H1 (cell line): Measurements from ENCODE around the gene STX8. TPM values are rescaled to one million over a fixed set of nuclear protein-coding genes. Genes with fewer than 3 reads are reported as not detected.

Source experiments
- CTCF ChIA-PET: fragments of 300-600 bp; sonication (Branson Sonifier 250); formaldehyde crosslinking; loops from one replicate; lab custom pipeline; 2021; ENCODE audit not compliant: partially characterized antibody; lab: Charles Lee
- POLR2A ChIA-PET: fragments of 300-600 bp; sonication (Branson Sonifier 250); formaldehyde crosslinking; loops from one replicate; lab custom pipeline; 2021; ENCODE audit warnings: inconsistent platforms; ENCODE audit not compliant: partially characterized antibody; lab: Charles Lee
- DNase-seq, 2 experiments: peaks; one replicate each; pipeline versions ENCODE4 v3.0.0 to v3.0.0-alpha.2; 2010 to 2022; ENCODE audit warnings: low spot score in 2 of 2, low read depth in 1 of 2, mixed read lengths in 1 of 2
- FAIRE-seq: peaks from 2 replicates; lab custom pipeline; 2011; peaks lifted over from hg19 to GRCh38; lab: Jason Lieb, UNC
- H2AFZ ChIP-seq: 2 replicates; pipeline ENCODE4 v1.8.1; 2012; ENCODE audit warnings: low read length, inconsistent platforms
- H2AK5ac ChIP-seq: 2 replicates; pipeline ENCODE4 v1.6.1; 2013; ENCODE audit warnings: low read depth, low read length
- H2BK120ac ChIP-seq: replicated peaks from 2 replicates; pipeline ENCODE3; 2013; ENCODE audit warnings: low read depth, low read length, inconsistent platforms
- H2BK12ac ChIP-seq: 2 replicates; pipeline ENCODE4 v1.6.1; 2013; ENCODE audit warnings: low read depth, low read length
- H2BK15ac ChIP-seq: 2 replicates; pipeline ENCODE4 v1.6.1; 2013; ENCODE audit warnings: low read length
- H2BK20ac ChIP-seq: 2 replicates; pipeline ENCODE4 v1.6.1; 2013; ENCODE audit warnings: low read length
- H2BK5ac ChIP-seq: 2 replicates; pipeline ENCODE4 v1.6.1; 2013; ENCODE audit warnings: low read depth, low read length
- H3K14ac ChIP-seq: 2 replicates; pipeline ENCODE4 v1.6.1; 2013; ENCODE audit warnings: inconsistent platforms; ENCODE audit not compliant: insufficient read length
- H3K18ac ChIP-seq: 2 replicates; pipeline ENCODE4 v1.6.1; 2013; ENCODE audit warnings: low read length; ENCODE audit errors: extremely low read depth
- H3K23ac ChIP-seq: 2 replicates; pipeline ENCODE4 v1.6.1; 2013; ENCODE audit warnings: inconsistent platforms; ENCODE audit not compliant: insufficient read length
- H3K23me2 ChIP-seq: 2 replicates; pipeline ENCODE4 v1.6.1; 2013; ENCODE audit warnings: low read depth, low read length
- H3K27ac ChIP-seq: 2 replicates; pipeline ENCODE4 v1.6.1; 2011; ENCODE audit warnings: low read depth, low read length, inconsistent platforms
- H3K27me3 ChIP-seq, 4 experiments: replicated peaks in 1 of 4; 1 replicate in 1 of 4; 2 replicates in 3 of 4; pipeline versions ENCODE4 v1.6.1 to v1.8.1; 2011 to 2013; ENCODE audit warnings: low read length in 3 of 4, mild to moderate bottlenecking in 3 of 4, inconsistent platforms in 2 of 4, mixed read lengths in 2 of 4, moderate library complexity in 1 of 4; ENCODE audit not compliant: control insufficient read depth in 3 of 4, insufficient read depth in 3 of 4; ENCODE audit errors: extremely low read depth in 1 of 4
- H3K36me3 ChIP-seq, 4 experiments: 2 replicates each; pipeline versions ENCODE4 v1.6.1 to v1.8.1; 2011 to 2013; ENCODE audit warnings: mild to moderate bottlenecking in 4 of 4, low read length in 3 of 4, moderate library complexity in 2 of 4, control low read depth in 1 of 4, inconsistent platforms in 1 of 4; ENCODE audit not compliant: insufficient read depth in 4 of 4, control insufficient read depth in 2 of 4
- H3K4ac ChIP-seq: replicated peaks from 2 replicates; pipeline ENCODE3; 2013; ENCODE audit warnings: low read length, low read depth, mixed read lengths, inconsistent platforms; ENCODE audit not compliant: insufficient read length
- H3K4me1 ChIP-seq, 4 experiments: replicated peaks in 1 of 4; 1 replicate in 1 of 4; 2 replicates in 3 of 4; pipeline versions ENCODE4 v1.6.1 to v1.8.1; 2011 to 2013; ENCODE audit warnings: low read length in 3 of 4, inconsistent platforms in 2 of 4, mixed read lengths in 1 of 4; ENCODE audit not compliant: insufficient read depth in 4 of 4, control insufficient read depth in 3 of 4
- H3K4me2 ChIP-seq, 2 experiments: 2 replicates each; pipeline versions ENCODE4 v1.6.1 to v1.8.1; 2011 to 2013; ENCODE audit warnings: low read depth in 2 of 2, low read length in 2 of 2, control low read depth in 1 of 2, inconsistent platforms in 1 of 2, mild to moderate bottlenecking in 1 of 2; ENCODE audit not compliant: insufficient read depth in 1 of 2
- H3K4me3 ChIP-seq, 4 experiments: fragments of 200-600, 300-600 bp in 1 of 4; sonication (generic), shearing (Covaris generic), sonication (Bioruptor Twin) in 1 of 4; 2 replicates each; pipeline versions ENCODE4 v1.5.1 to v1.8.1; 2011 to 2016; ENCODE audit warnings: low read length in 4 of 4, low read depth in 3 of 4, control low read depth in 2 of 4, inconsistent platforms in 2 of 4, mild to moderate bottlenecking in 2 of 4, mixed read lengths in 1 of 4, moderate library complexity in 1 of 4; ENCODE audit not compliant: insufficient read depth in 2 of 4; ENCODE audit errors: extremely low read depth in 1 of 4
- H3K56ac ChIP-seq: replicated peaks from 2 replicates; pipeline ENCODE3; 2013; ENCODE audit warnings: low read depth, mild to moderate bottlenecking, mixed read lengths, low read length, inconsistent platforms; ENCODE audit not compliant: insufficient read length
- H3K79me1 ChIP-seq: 2 replicates; pipeline ENCODE4 v1.6.1; 2013; ENCODE audit warnings: low read depth, low read length, control low read depth
- H3K79me2 ChIP-seq, 2 experiments: 2 replicates each; pipeline versions ENCODE4 v1.6.1 to v1.8.1; 2012 to 2013; ENCODE audit warnings: low read length in 2 of 2, mild to moderate bottlenecking in 2 of 2, inconsistent platforms in 1 of 2; ENCODE audit not compliant: insufficient read depth in 2 of 2, control insufficient read depth in 1 of 2
- H3K9ac ChIP-seq, 4 experiments: replicated peaks in 1 of 4; 1 replicate in 1 of 4; 2 replicates in 3 of 4; pipeline versions ENCODE4 v1.6.1 to v1.8.1; 2011 to 2013; ENCODE audit warnings: low read depth in 3 of 4, low read length in 3 of 4, control low read depth in 2 of 4, mild to moderate bottlenecking in 2 of 4, moderate library complexity in 2 of 4, inconsistent platforms in 1 of 4; ENCODE audit errors: extremely low read depth in 1 of 4
- H3K9me3 ChIP-seq, 2 experiments: 2 replicates each; pipeline versions ENCODE4 v1.6.1 to v1.8.1; 2012 to 2013; ENCODE audit warnings: mild to moderate bottlenecking in 2 of 2, moderate library complexity in 2 of 2, control low read depth in 1 of 2, inconsistent platforms in 1 of 2, low read depth in 1 of 2, low read length in 1 of 2, mixed read lengths in 1 of 2; ENCODE audit not compliant: insufficient read depth in 2 of 2
- H4K20me1 ChIP-seq, 2 experiments: replicated peaks in 1 of 2; 2 replicates each; pipeline versions ENCODE3 to v1.8.1; 2011 to 2013; ENCODE audit warnings: inconsistent platforms in 2 of 2, low read length in 2 of 2, mild to moderate bottlenecking in 1 of 2; ENCODE audit not compliant: insufficient read depth in 2 of 2, control insufficient read depth in 1 of 2
- H4K5ac ChIP-seq: 2 replicates; pipeline ENCODE4 v1.6.1; 2013; ENCODE audit warnings: low read length, low read depth, mixed read lengths, inconsistent platforms; ENCODE audit not compliant: insufficient read length
- H4K8ac ChIP-seq: 2 replicates; pipeline ENCODE4 v1.8.0; 2013; ENCODE audit warnings: mild to moderate bottlenecking, moderate library complexity, low read length, inconsistent platforms; ENCODE audit not compliant: insufficient read depth; ENCODE audit errors: extremely low read depth
- H4K91ac ChIP-seq: replicated peaks from 2 replicates; pipeline ENCODE3; 2013; ENCODE audit warnings: low read length, mixed read lengths, inconsistent platforms; ENCODE audit not compliant: insufficient read length
- ATF2 ChIP-seq: IDR thresholded peaks from 2 replicates; pipeline ENCODE4 v1.6.1; 2012; ENCODE audit warnings: low read length, inconsistent platforms
- CREB1 ChIP-seq: IDR thresholded peaks from 2 replicates; pipeline ENCODE4 v1.6.1; 2012; ENCODE audit warnings: inconsistent platforms
- POU5F1 ChIP-seq: IDR thresholded peaks from 2 replicates; pipeline ENCODE4 v1.6.1; 2011; ENCODE audit warnings: low read depth, mild to moderate bottlenecking, low read length, moderate library complexity
- RNF2 ChIP-seq: fragments of 200-900, 300-1000 bp; sonication (generic); IDR thresholded peaks from 2 replicates; pipeline ENCODE4 v1.7.1; 2016; ENCODE audit warnings: borderline replicate concordance, low read depth, mild to moderate bottlenecking, antibody characterized with exemption, low read length; ENCODE audit not compliant: poor library complexity, severe bottlenecking; ENCODE audit errors: missing control alignments
- SRF ChIP-seq: IDR thresholded peaks from 2 replicates; pipeline ENCODE4 v1.6.1; 2011; ENCODE audit warnings: mild to moderate bottlenecking, low read depth, low read length, moderate library complexity
- TAF1 ChIP-seq: IDR thresholded peaks from 2 replicates; pipeline ENCODE4 v1.6.1; 2011; ENCODE audit warnings: mild to moderate bottlenecking, low read depth, low read length
- USF2 ChIP-seq: IDR thresholded peaks from 2 replicates; pipeline ENCODE4 v1.6.1; 2011; ENCODE audit warnings: low read length, improper control_type of control experiment
- YY1 ChIP-seq: IDR thresholded peaks from 2 replicates; pipeline ENCODE4 v1.6.1; 2011; ENCODE audit warnings: low read depth, mild to moderate bottlenecking, low read length
- WGBS, 2 experiments: shearing (Covaris generic) in 1 of 2; methylation state at CpG; one replicate each; pipeline versions ENCODE4 v1.1.6 to v1.1.7; 2013 to 2015; ENCODE audit warnings: low lambda C conversion rate in 2 of 2, mixed read lengths in 2 of 2, inconsistent platforms in 1 of 2, low coverage in 1 of 2, missing lambda C conversion rate in 1 of 2; ENCODE audit not compliant: insufficient replicate concordance in 2 of 2, insufficient coverage in 1 of 2, insufficient read length in 1 of 2; ENCODE audit errors: extremely low coverage in 1 of 2, missing lambda C conversion rate in 1 of 2; 5-methylcytosine and 5-hydroxymethylcytosine counted together
- polyA plus RNA-seq, 7 experiments: library from polyadenylated mRNA; depleted of rRNA in 3 of 7; stranded (reverse) in 5 of 7; unstranded in 2 of 7; fragments of >200 nt in 5 of 7; fragments of 200-250 nt in 2 of 7; gene quantifications; 1 replicate in 5 of 7; 2 replicates in 1 of 7; 4 replicates in 1 of 7; pipeline versions ENCODE4 v1.2.1 to v1.2.3, GENCODE V29; 2011 to 2013; ENCODE audit warnings: missing spikeins in 2 of 7, mixed read lengths in 2 of 7
- total RNA-seq: library from RNA; stranded (reverse); fragmentation: NEBNext Ultra II Directional; extraction: Animal tissue kit (Norgen Biotek cat#: 25700); gene quantifications from 2 replicates; pipeline ENCODE4 v1.2.1, GENCODE V29; 2021

The STX8 gene
- total and polyA plus RNA-seq, 2 of the 8 experiments (the other 6 are each of a cell fraction or from before 2014, with no cell fraction given) = 22.8 to 42.5 TPM

- Histone ChIP-seq H3K4me3 (no peak overlapping the region), H2BK15ac (no peak overlapping the region), H4K91ac (no peak overlapping the region), H3K56ac (no peak overlapping the region), H3K4me1 (peaks cover 0 to 15% (median 7%) of the 10 kb centered on the region in 4 experiments; a peak in 5 of 7 replicates), H2BK120ac (no peak overlapping the region), H3K36me3 (no peaks in the 10 kb centered on the region), H3K9ac (no peak overlapping the region), H4K20me1 (no peaks in the 10 kb centered on the region), H3K23me2 (no peaks in the 10 kb centered on the region), H3K9me3 (peaks cover 0 to 13% of the 10 kb centered on the region in 2 experiments; a peak in 2 of 4 replicates), H3K4ac (no peak overlapping the region), H4K5ac (no peak overlapping the region), H3K18ac (no peak overlapping the region), H3K27ac (no peak overlapping the region), H3K27me3 (no peaks in the 10 kb centered on the region), H3K23ac (no peak overlapping the region), H3K14ac (no peak overlapping the region), H4K8ac (0 out of 2 replicates have a peak overlapping the region, but pooled peaks have one; percentile 1), H3K4me2 (no peak overlapping the region), H2AFZ (no peak overlapping the region), H2AK5ac (no peak overlapping the region), H3K79me1 (no peaks in the 10 kb centered on the region), H2BK12ac (no peak overlapping the region), H2BK5ac (0 out of 2 replicates have a peak overlapping the region, but pooled peaks have one; percentile 35), H3K79me2 (no peaks in the 10 kb centered on the region), H2BK20ac (no peak overlapping the region)
- FAIRE-seq = no peak
- ChIA-PET POLR2A (interaction anchor here (1.3 kb wide), 1 partner anchor 24 kb away, joined by 3 read pairs; no protein-coding TSS in a partner anchor), CTCF (interaction anchor here (0.7 to 1.6 kb wide), 5 partner anchors 10 to 174 kb away, joined by 3 to 6 read pairs (median 3); no protein-coding TSS in a partner anchor)
- no peak for DNase-seq
- 96% methylated on average over 12 of the region's 15 CpGs; no CpG with 5 or more reads in 1 of the 2 experiments for WGBS, 2 experiments
- no peak for TF ChIP-seq YY1
- no peak for TF ChIP-seq CREB1
- TF ChIP-seq POU5F1 = no peak
- no peak for TF ChIP-seq SRF
- no peak for TF ChIP-seq RNF2
- TF ChIP-seq ATF2 = no peak
- no peak for TF ChIP-seq USF2
- no peak for TF ChIP-seq TAF1
Measured at GRCh38 chr17:9218911-9219310, 356.7 kb downstream of the STX8 start.
